ENCODE results near the gene ADI1. TPM values are rescaled to one million over a fixed set of nuclear protein-coding genes. Genes with fewer than 3 reads are reported as not detected.

Gene ADI1
- total RNA-seq, 4 donors from 2014 or later: 90.0 to 130 (median 96.9) TPM

DNA sequence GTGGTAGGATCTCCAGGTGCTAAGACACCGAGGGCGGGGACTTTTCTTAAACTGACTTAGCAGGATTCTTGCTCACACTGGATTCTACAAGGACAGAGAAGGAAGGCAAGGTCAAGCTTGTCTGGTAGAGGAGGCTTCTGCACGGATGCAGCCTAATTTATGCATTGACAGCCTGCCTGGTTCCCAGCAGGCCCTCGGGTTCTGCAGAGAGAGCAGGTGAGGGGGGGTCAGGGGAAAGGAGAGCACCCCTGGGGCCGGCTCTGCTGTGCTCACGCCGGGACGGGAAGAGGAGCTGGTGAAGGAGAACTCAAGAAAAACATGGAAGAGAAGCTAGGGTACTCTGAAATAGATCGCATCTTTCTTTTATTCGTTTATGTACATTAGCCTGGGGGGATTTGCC is 46.4 kb downstream of the ADI1 start:
- Histone ChIP-seq H3K4me3 (no peak overlapping the region), H3K27ac (replicated peaks in 1 of 4) (peak overlapping the region in 3 of 4 donors; percentile 24 to 88 (median 84)), H3K9me3 (no peaks in the 10 kb centered on the region), H3K4me1 (peaks cover 32 to 46% (median 40%) of the 10 kb centered on the region in 4 donors), H3K36me3 (peaks cover 10 to 59% (median 47%) of the 10 kb centered on the region in 4 donors), H3K27me3 (no peaks in the 10 kb centered on the region)
- TF ChIP-seq, protein P1, sequence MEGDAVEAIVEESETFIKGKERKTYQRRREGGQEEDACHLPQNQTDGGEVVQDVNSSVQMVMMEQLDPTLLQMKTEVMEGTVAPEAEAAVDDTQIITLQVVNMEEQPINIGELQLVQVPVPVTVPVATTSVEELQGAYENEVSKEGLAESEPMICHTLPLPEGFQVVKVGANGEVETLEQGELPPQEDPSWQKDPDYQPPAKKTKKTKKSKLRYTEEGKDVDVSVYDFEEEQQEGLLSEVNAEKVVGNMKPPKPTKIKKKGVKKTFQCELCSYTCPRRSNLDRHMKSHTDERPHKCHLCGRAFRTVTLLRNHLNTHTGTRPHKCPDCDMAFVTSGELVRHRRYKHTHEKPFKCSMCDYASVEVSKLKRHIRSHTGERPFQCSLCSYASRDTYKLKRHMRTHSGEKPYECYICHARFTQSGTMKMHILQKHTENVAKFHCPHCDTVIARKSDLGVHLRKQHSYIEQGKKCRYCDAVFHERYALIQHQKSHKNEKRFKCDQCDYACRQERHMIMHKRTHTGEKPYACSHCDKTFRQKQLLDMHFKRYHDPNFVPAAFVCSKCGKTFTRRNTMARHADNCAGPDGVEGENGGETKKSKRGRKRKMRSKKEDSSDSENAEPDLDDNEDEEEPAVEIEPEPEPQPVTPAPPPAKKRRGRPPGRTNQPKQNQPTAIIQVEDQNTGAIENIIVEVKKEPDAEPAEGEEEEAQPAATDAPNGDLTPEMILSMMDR (IDR thresholded peaks at IDR 0.05): no peak
- TF ChIP-seq EP300 (IDR thresholded peaks at IDR 0.05) (no peak), POLR2AphosphoS5 (IDR thresholded peaks at IDR 0.05) (no peak), POLR2A (IDR thresholded peaks at IDR 0.05; ENCODE audit: low read depth) (no peak)
- intact Hi-C loops (cut with DNase I): loop anchor here (5.0 kb wide), 1 partner anchor 44 kb away; the partner anchor contains the start of gene ADI1
- no peak for DNase-seq (ENCODE audit: extremely low spot score)
- WGBS: 86% methylated on average over 10 of the region's 10 CpGs

DNA sequence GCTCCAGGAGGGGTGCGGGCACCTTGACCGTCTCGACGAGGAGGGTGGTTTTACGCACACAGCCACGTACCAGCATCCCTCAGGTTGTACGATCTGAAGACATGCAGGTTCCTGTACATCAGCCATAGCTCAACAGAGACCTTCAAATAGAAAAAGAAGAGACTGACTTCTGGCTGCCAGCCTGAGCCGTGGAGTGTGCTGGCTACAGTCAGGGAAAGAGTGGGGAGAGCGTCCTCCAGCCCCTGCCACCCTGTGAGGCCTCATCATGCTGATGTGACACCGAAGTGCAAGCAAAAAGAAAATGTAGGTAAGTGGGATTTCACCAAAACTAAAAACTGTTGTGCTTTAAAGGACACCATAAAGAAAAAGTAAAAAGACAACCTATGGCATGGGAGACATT is 47.0 kb downstream of the ADI1 start:
- TF ChIP-seq EP300 (IDR thresholded peaks at IDR 0.05) (no peak), POLR2AphosphoS5 (IDR thresholded peaks at IDR 0.05) (no peak), POLR2A (IDR thresholded peaks at IDR 0.05; ENCODE audit: low read depth) (no peak)
- TF ChIP-seq, protein P1 (IDR thresholded peaks at IDR 0.05): no peak
- DNase-seq (ENCODE audit: extremely low spot score): no peak
- Histone ChIP-seq H3K4me1 (peaks cover 32 to 47% (median 41%) of the 10 kb centered on the region in 4 donors), H3K9me3 (no peaks in the 10 kb centered on the region), H3K4me3 (no peak overlapping the region), H3K36me3 (peaks cover 12 to 62% (median 49%) of the 10 kb centered on the region in 4 donors), H3K27ac (replicated peaks in 1 of 4) (peak overlapping the region; percentile 83 to 88 (median 84)), H3K27me3 (no peaks in the 10 kb centered on the region)
- 87% methylated on average over 10 of the region's 10 CpGs for WGBS
- intact Hi-C loops (cut with DNase I): loop anchor here (5.0 kb wide), 1 partner anchor 45 kb away; the partner anchor contains the start of gene ADI1

DNA sequence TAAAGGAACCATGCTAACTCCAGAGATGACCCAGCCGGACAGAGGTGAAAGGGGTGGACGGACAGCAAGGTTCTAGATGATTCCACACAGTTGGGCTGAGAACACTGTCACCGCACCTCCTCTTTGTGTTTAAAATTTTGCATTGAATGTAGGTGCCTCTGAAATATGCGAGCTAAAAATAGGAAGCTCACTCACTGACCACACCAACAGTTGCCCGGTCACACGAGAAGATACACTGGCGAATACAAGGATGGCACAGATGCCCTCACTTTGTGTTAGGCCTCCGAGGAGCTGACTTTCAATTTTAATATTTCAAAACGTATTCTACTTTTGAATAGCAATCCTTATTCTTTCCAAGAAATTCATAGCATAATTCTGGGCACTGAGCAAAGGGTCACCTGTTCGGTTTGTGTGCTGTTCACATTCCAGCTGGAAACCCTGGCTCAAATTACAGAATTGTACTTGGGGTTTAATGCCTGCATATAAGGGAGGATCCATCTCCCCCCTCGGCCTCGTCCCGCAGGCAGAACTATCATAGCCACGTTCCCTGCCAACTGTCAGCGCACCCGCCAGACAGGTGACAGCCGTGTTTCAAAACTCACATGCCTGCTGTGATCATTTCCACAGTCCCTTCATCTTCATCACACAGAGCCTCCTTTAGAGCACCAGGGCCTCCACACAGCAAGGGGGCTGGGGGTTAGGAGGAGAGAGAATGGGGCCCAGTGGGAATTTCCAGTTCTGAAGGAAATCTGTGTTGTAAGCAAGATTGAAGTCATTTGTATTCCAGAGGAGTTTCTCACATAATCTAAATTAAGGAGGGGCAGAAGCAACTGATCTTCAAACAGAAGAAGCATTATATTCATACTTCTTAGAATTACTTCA is 48.2 kb downstream of the ADI1 start:
- Histone ChIP-seq H3K4me1 (peaks cover 32 to 47% (median 41%) of the 10 kb centered on the region in 4 donors), H3K27ac (replicated peaks in 1 of 4) (peak overlapping the region; percentile 83 to 88 (median 84)), H3K36me3 (peaks cover 21 to 64% (median 53%) of the 10 kb centered on the region in 4 donors), H3K9me3 (no peaks in the 10 kb centered on the region), H3K27me3 (no peaks in the 10 kb centered on the region), H3K4me3 (peak overlapping the region in 2 of 4 donors; percentile 7 to 27)
- intact Hi-C loops (cut with DNase I): loop anchor here (5.0 kb wide), 1 partner anchor 46 kb away; the partner anchor contains the start of gene ADI1
- no peak for DNase-seq (ENCODE audit: extremely low spot score)
- WGBS: 66% methylated on average over 17 of the region's 17 CpGs
- TF ChIP-seq POLR2AphosphoS5 (IDR thresholded peaks at IDR 0.05) (peak; percentile 33 to 53), POLR2A (IDR thresholded peaks at IDR 0.05; ENCODE audit: low read depth) (no peak)

DNA sequence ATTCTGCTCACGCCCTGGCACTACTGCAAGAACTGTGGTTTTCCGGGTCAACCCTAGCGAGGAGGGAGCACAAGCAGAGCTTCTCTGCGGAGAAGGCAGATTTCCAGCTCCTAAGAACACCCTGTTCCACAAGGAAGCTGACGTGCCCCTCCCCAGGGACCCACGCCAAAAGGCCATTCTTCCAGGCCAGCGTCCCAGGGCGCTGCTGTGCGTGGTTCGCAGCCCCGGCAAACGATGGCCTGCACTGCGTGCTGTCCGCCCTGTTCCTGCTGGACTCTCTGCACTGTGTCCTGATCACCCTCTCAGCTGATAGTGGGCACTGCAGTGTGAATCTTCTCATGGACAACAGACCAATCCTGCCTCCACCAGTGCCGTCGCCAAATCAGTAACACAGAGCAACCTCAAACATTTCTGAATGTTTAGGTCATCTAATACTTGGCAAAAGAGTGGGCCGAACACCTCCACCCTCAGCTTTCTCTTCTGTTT is 49.1 kb downstream of the ADI1 start:
- H3K36me3 ChIP-seq: peaks cover 21 to 67% (median 55%) of the 10 kb centered on the region in 4 donors
- TF ChIP-seq EP300 (IDR thresholded peaks at IDR 0.05) (peak; percentile 83), POLR2AphosphoS5 (IDR thresholded peaks at IDR 0.05) (peak; percentile 90 to 93), POLR2A (IDR thresholded peaks at IDR 0.05; ENCODE audit: low read depth) (no peak)
- TF ChIP-seq, protein P1 (IDR thresholded peaks at IDR 0.05): no peak
- intact Hi-C loops (cut with DNase I): loop anchor here (5.0 kb wide), 1 partner anchor 47 kb away; the partner anchor contains the start of gene ADI1
- peaks cover 32 to 47% (median 41%) of the 10 kb centered on the region in 4 donors for H3K4me1 ChIP-seq
- no peaks in the 10 kb centered on the region for H3K9me3 ChIP-seq
- no peaks in the 10 kb centered on the region for H3K27me3 ChIP-seq
- WGBS: 54% methylated on average over 10 of the region's 17 CpGs
- H3K4me3 ChIP-seq: peak overlapping the region in 3 of 4 donors; percentile 7 to 32 (median 27)
- H3K27ac ChIP-seq (replicated peaks in 1 of 4): peak overlapping the region; percentile 83 to 88 (median 84)
- peak; percentile 93 for DNase-seq (ENCODE audit: extremely low spot score)

DNA sequence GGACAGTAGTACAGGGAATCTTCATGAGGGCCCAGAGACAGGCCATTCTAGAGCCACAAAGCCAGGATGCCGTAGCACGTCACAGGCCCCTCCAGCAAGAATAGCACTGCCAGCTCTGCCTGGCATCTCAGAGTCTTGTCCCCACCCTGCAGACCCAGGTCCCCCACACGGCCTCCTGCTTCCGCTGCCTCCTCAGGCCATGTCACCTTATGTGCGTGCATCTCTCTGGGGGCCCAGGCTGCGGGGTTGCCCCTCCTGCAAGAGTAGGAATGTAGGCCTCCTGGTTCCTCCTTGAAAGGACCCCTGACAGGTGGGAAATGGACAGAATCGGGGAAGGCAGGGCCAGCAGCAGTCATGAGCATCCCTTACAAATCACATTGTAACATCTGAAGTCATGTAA is 49.8 kb downstream of the ADI1 start:
- DNase-seq (ENCODE audit: extremely low spot score): no peak
- no peak for TF ChIP-seq POLR2A (IDR thresholded peaks at IDR 0.05; ENCODE audit: low read depth)
- TF ChIP-seq POLR2AphosphoS5 (IDR thresholded peaks at IDR 0.05): no peak
- no peak for TF ChIP-seq EP300 (IDR thresholded peaks at IDR 0.05)
- TF ChIP-seq, protein P1 (IDR thresholded peaks at IDR 0.05): no peak
- Histone ChIP-seq H3K4me3 (no peak overlapping the region), H3K9me3 (no peaks in the 10 kb centered on the region), H3K27me3 (no peaks in the 10 kb centered on the region), H3K36me3 (peaks cover 22 to 74% (median 60%) of the 10 kb centered on the region in 4 donors), H3K4me1 (peaks cover 32 to 47% (median 41%) of the 10 kb centered on the region in 4 donors), H3K27ac (replicated peaks in 1 of 4) (peak overlapping the region; percentile 83 to 88 (median 84))
- 88% methylated on average over 7 of the region's 7 CpGs for WGBS
- intact Hi-C loops (cut with DNase I): loop anchor here (10.0 kb wide), 1 partner anchor 1615 kb away; no protein-coding TSS in a partner anchor

All from esophagus muscularis mucosa (tissue), 4 donors.